Eye (tissue), 1 donor: ENCODE results near the gene BTN2A1.
"Not testable (repeated sequence)": the region's sequence is repeated elsewhere in the genome, so short reads cannot be mapped to it uniquely, and the experiment has no call there.

Experiments
- DNase-seq: peaks from one replicate; pipeline ENCODE4 v3.0.0-alpha.2; 2015

BTN2A1 gene

GRCh38 chr6:26457806-26458688 is at the start of gene BTN2A1:
Gene BTN2A1 (plus strand): TSS chr6:26457955. CDS start chr6:26458637, 682 bp downstream.
- DNase-seq: peak; percentile 97

GRCh38 chr6:26408828-26409730 is 48.7 kb upstream of the BTN2A1 start:
- no peak for DNase-seq

GRCh38 chr6:26411751-26412150 is 46.0 kb upstream of the BTN2A1 start:
- DNase-seq: no peak

- no peak for DNase-seq
Measured at GRCh38 chr6:26412228-26412627, 45.5 kb upstream of the BTN2A1 start.

- no peak for DNase-seq
Measured at GRCh38 chr6:26412954-26413353, 44.8 kb upstream of the BTN2A1 start.

GRCh38 chr6:26414281-26414680 is 43.5 kb upstream of the BTN2A1 start:
- DNase-seq: no peak

- DNase-seq: no peak
Measured at GRCh38 chr6:26415036-26415614, 42.6 kb upstream of the BTN2A1 start.

- no peak for DNase-seq
Measured at GRCh38 chr6:26415791-26416190, 42.0 kb upstream of the BTN2A1 start.

- no peak for DNase-seq
Measured at GRCh38 chr6:26416288-26416687, 41.5 kb upstream of the BTN2A1 start.

GRCh38 chr6:26418077-26418476 is 39.7 kb upstream of the BTN2A1 start:
- DNase-seq: not testable (repeated sequence)

GRCh38 chr6:26418795-26419194 is 39.0 kb upstream of the BTN2A1 start:
- not testable (repeated sequence) for DNase-seq

- peak; percentile 74 for DNase-seq
Measured at GRCh38 chr6:26420688-26421171, 37.0 kb upstream of the BTN2A1 start.

GRCh38 chr6:26421259-26422144 is 36.3 kb upstream of the BTN2A1 start:
- peak; percentile 95 for DNase-seq

- DNase-seq: no peak
Measured at GRCh38 chr6:26422329-26422728, 35.4 kb upstream of the BTN2A1 start.

- DNase-seq: no peak
Measured at GRCh38 chr6:26426691-26427450, 30.9 kb upstream of the BTN2A1 start.

GRCh38 chr6:26427451-26427809 is 30.3 kb upstream of the BTN2A1 start:
- no peak for DNase-seq

- DNase-seq: no peak
Measured at GRCh38 chr6:26428206-26428605, 29.5 kb upstream of the BTN2A1 start.

GRCh38 chr6:26430787-26431186 is 27.0 kb upstream of the BTN2A1 start:
- DNase-seq: no peak

GRCh38 chr6:26431258-26432172 is 26.2 kb upstream of the BTN2A1 start:
- DNase-seq: no peak

- DNase-seq: no peak
Measured at GRCh38 chr6:26432627-26433201, 25.0 kb upstream of the BTN2A1 start.
